ENCODE measurements around the gene CYP2C8.
"Not testable (repeated sequence)": the region's sequence is repeated elsewhere in the genome, so short reads cannot be mapped to it uniquely, and the experiment has no call there.

Gene CYP2C8

DNA sequence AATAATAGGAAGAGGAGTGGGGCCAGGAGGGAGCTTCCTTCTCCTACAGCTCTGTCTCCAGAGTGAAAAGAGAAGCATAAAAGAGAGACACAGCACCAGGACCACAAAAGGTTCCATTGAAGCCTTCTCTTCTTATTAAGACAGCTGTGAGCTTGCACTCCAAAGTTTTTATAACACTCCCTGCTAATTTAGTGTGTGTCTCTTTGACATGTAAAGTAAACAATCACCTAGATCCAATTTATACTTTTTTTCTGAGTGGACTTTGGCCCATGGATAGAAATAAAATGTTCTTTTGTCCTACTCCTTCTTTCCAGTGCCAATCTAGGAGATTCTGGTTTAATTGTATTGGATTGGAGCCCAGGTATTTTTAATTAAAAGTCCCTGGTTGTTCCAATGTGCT lies at the start of gene CYP2C8:
TSS of gene CYP2C8 (minus strand) at position 212 of the 400 bp plus-strand sequence. CDS start at position 117, 95 bp downstream.
- no peak for DNase-seq (ENCODE audit: low read depth)

DNA sequence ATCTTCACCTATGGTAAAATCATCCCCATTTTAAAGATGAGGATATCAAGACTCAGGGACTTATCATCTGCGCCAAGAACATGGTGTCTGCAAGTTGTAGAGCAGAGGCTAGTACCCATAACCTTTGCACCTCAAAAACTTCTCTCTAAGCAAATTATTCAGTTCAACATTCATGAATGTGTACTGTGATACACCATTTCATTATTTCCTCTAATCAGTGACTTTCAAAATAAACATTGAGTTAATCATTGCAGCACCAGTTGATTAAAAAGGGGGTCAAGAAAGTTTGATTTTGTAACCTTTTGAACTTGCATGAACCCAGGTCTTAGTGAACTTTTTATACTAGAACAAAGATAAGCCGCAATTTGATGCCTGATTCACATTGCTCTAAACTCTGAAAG lies 47.6 kb upstream of the CYP2C8 start:
- no peak for DNase-seq (ENCODE audit: low read depth)

DNA sequence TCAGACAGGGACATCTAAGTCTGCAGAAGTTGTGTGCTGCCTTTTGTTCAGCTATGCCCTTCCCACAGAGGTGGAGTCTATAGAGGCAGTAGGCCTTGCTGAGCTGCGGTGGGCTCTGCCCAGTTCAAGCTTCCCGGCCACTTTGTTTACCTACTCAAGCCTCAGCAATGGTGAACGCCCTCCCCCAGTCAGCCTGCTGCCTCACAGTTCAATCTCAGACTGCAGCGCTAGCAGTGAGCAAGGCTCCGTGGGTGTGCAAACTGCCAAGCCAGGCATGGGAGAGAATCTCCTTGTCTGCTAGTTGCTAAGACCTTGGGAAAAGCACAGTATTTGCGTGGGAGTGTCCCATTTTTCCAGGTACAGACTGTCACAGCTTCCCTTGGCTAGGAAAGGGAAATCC lies 41.5 kb upstream of the CYP2C8 start:
- DNase-seq (ENCODE audit: low read depth) = not testable (repeated sequence)

DNA sequence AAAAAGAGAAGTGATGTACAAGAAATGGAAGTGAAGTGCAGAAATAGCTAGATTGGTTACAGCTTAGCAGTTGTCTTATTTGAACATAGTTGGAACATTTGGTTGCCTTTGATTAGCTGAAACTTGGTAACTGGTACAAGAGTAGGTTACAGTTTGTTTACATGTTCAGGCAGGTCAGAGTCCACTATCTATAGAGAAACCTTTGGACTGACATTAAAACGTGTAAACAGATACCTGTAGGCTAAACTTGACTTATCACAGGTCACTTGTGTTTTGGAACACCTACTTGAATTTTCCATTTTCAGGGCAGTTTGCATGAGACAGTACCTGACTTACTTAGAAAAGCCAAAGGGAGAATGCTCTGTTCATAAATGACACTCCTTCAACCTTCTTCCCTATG lies 28.5 kb upstream of the CYP2C8 start:
- no peak for DNase-seq (ENCODE audit: low read depth)

DNA sequence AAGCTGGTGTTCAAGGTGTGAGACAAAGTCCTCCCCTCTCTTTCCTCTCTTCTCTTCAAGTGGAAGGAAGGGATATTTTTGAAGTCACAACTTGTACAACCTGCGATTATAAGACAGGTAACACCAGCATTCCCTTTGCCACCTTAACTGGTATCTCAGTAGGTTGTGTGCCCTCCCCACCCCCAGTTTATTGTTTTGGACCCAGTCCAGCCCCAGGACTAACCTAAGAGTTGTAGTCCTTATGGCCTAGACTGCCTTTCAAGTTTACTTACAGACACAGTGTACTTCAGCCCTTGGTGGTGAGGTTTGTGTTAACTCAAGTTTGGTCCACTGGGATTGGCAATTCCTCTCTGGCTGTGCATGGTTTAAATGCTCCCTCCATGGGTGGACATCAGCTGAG lies 26.8 kb upstream of the CYP2C8 start:
- DNase-seq (ENCODE audit: low read depth) = no peak

DNA sequence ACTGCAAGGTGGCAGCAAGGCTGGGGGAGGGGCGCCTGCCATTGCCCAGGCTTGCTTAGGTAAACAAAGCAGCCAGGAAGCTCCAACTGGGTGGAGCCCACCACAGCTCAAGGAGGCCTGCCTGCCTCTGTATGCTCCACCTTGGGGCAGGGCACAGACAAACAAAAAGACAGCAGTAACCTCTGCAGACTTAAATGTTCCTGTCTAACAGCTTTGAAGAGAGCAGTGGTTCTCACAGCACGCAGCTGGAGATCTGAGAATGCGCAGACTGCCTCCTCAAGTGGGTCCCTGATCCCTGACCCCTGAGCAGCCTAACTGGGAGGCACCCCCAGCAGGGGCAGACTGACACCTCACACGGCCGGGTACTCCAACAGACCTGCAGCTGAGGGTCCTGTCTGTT lies 10.3 kb upstream of the CYP2C8 start:
- not testable (repeated sequence) for DNase-seq (ENCODE audit: low read depth)

DNA sequence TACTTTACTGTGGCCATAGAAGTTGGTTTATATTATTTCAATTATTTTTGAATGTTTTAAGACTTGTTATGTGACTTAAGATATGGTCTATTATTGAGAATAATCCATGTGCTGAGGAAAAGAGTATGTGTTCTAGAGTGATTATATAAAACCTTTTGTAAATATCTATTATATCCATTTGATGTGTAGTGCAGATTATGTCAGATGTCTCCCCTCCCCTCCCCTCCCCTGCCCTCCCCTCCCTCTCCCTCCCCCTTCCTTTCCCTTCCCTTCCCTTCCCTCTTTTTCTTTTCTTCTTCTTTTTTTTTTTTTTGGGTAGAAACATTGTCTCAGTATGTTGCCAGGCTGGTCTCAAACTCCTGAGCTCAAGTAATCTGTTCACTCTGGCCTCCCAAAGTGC lies 8.3 kb upstream of the CYP2C8 start:
- DNase-seq (ENCODE audit: low read depth) = no peak

DNA sequence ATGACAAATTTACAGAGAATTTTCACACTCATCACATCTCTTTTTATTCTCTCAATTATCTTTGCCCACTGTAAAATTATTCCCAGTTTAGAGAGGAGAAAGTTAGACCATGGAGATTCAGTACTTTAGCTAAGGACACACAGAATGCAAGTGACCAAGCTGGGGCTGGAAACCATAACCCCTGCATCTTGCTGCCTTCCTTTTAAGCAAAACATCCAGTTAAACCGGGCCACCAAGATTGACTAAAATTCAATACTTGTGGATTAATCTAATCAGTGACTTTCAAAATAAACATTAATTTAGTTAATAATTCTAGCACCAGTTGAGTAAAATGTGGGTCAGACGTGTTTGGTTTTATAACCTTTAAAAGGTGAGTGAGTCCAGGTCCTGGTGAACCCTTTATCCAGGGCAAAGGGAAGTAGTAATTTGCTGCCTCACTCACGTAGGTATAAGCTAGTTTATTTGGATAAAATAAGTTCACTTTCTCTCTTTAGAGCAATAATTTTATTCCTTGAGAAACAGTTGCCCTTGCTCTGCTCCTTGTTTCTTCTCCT lies 1.9 kb upstream of the CYP2C8 start:
- no peak for DNase-seq (ENCODE audit: low read depth)

DNA sequence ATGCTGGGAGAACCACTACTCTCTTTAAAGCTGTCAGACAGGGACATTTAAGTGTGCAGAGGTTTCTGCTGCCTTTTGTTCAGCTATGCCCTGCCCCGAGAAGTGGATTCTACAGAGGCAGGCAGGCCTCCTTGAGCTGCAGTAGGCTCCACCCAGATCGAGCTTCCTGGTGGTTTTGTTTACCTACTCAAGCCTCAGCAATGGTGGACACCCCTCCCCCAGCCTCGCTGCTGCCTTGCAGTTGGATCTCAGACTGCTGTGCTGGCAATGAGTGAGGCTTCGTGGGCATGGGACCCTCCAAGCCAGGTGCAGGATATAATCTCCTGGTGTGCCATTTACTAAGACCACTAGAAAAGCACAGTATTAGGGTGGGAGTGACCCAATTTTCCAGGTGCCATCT lies 5.2 kb downstream of the CYP2C8 start:
- not testable (repeated sequence) for DNase-seq (ENCODE audit: low read depth)

DNA sequence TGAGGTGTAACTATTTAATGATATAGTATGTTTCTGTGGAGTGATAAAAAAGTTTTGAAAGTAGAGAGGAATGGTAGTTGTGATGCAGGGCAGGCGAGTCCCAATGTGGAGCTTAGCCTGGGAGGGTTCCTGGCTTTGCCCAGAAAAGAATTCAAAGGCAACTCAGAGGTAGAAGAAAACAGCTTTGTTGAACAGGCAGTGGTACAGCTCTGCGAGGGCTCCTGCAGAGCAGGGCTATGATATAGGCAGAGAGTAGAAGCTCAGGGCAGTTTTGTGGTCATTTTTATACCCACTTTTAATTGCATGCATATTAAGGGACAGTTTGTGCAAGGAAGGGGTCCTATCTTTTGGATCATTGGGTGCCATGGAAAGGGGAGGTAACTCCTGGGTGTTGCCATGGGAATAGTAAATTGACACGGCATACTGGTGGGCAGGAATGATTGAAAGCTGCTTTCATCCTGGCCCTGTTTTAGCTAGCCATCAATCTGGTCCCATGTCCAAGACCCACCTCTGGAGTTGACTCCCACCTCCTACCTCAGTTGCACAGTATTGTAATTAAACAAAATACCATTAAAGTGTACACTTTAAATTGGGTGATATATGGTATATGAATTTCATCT lies 12.4 kb downstream of the CYP2C8 start:
- DNase-seq (ENCODE audit: low read depth) = no peak

DNA sequence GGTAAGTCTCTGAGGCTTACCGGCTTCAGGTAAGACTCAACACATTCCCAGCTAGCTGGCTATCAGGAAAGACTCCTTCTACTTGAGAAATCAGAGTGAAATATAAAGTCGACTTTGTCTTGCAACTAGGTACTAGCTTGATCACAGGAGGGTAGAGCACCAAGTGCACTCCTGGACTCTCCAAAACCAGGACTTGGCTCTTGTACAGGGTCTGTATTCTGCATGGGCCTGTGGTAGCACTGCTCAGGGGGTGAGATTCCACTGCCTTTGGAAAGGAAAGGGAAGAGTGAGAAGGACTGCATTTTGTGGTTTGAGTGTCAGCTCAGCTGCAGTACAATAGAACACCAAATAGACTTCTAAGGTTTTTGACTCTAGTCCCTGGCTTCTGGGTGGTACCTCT lies 19.4 kb downstream of the CYP2C8 start:
- DNase-seq (ENCODE audit: low read depth) = no peak

DNA sequence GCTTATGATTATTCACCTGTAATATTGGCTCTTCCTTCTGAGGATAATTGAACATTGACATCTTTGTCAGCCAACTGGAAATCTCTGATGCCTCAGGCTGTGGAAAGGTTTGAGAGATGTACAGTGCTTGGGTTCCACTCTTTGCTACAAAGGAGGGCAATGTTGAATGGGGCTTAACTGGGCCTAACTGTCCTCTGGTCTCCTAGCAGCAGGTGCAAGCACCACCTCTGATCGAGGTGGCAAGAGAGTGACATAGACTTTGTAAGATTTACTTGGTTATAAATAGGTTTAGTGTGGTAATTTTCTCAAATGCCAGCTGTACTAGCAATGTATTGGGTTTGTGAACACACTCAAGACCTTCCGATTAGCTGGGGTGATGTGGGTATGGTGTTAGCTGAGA lies 21.1 kb downstream of the CYP2C8 start:
- no peak for DNase-seq (ENCODE audit: low read depth)

DNA sequence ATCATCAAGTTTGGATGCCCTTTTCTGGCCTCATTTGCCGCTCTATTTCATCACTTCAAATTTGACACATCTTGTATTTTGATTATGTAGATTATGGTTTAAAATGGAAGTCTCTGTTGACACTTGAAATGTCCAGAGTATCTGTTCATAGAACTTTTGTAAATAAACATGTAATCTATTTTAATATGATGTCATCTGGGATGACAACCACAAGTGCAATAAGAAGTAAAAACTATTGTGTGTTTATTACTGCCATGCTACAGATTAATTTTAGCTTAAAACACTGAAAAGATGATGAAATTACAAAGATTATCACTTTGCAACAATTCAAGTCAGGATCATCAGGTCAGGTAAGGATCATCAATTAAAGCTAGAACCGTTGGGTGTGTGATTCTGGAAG lies 30.0 kb downstream of the CYP2C8 start:
- no peak for DNase-seq (ENCODE audit: low read depth)

DNA sequence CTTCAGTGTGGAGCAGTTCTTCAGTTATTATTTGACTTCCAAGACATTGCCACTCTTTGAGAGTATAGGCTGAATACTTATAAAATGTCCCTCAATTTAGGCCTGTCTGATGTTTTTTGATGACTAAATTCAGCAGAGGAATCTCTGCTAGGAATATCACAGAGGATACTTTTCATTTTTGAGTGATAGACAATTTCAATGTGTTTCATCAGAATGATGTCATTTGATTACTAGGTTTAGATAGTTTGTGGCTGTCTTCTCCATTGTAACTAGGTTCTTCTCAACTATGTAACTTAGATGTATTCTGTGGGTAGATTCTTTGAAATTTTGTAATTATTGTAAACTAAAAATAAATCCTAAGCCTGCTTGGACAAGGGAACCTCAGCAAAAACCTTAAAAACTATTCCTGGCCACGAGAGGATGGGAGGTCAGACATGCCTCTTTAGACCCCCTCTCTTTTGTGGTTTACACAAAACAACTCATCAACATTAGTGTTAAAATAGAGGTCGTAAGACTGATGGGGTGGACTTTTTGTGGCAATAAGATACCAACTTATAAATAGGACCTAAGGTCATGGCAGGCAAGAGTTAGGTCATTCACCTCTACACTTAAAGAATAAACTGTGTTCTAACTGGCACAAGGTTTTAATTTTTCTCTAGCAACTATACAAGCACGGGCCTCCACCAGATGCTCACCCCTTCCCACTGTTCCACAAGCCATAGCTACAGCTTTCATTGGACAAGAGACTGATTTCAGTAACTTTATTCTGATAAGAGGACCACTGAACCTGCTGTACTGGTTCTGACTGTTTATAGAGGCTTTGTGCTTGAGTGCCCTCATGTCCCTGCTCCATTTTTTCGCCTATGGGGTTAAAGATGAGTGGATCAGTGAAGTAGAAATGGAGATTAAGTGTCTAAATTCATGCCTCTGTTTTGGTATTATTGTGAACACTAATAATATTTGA lies 33.7 kb downstream of the CYP2C8 start:
- DNase-seq (ENCODE audit: low read depth) = no peak

DNA sequence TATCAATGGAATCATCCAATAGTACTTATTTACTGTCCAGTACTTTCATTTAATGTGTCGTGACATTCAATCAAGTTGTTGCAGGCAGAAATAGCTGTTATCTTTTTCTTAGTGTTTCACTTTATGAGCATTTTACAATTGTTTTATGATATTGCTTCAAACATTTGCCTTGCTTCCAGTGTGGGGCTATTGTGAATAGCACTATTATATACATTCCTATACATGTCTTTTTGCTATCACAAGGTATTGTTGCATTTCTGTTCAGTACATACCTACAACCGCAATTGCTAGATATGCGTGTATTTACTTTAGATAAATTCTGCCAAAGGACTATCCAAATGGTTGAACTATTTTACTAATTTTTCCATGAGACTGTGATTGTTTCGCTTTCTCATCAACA lies 34.9 kb downstream of the CYP2C8 start:
- DNase-seq (ENCODE audit: low read depth) = no peak

DNA sequence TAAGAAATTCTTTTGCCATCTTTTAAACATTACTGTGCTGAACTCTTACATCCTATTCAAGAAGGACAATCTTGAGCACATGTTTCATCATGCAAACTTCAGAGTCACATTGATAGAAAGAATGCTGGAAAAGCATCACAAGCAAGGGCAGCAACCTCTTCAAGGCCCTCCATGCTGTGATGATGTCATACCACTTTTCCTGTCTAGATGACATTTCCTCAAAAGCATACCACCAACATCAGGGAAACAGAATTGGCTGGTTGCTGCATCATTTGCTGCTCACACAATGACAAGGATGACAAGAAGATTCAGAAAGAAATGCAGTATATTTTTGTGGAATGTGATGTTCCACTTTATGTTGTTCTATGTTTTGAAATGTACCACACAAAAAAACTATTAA lies 37.6 kb downstream of the CYP2C8 start:
- no peak for DNase-seq (ENCODE audit: low read depth)

DNA sequence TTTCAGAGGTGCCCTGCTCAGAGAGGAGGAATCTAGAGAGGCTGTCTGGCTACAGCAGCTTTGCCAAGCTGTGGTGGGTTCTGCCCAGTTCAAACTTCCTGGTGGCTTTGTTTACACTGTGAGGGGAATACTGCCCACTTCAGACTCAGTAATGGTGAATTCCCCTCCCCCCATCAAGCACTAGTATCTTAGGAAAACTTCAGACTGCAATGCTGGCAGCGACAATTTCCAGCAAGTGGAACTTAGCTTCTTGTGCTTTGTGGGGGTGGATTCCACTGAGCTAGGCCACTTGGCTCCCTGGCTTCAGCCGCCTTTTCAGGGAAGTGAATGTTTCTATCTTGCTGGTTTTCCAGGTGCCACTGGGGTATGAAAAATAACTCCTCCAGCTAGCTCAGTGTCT lies 42.8 kb downstream of the CYP2C8 start:
- no peak for DNase-seq (ENCODE audit: low read depth)

DNA sequence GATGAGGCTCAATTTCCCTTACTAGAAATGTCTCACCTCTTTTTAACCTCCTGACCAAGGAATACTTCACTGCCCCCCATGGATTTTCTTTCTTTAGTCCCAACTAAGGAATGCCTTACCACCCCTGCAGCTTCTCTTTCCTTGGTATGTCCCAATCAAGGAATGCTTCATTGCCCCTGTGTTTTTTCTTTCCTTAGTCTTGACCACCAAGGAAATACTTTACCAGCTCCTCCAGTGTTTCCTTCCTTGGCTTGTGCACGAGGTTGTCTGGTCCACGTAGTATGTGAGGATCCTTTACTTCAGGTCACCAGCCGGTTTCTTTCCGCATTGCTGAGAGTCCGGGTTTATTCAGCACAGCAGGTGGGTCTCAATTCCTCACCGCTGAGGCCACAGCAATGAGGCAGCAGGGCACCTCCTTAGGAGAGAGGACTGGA lies 71.5 kb downstream of the CYP2C8 start:
- no peak for DNase-seq (ENCODE audit: low read depth)

DNA sequence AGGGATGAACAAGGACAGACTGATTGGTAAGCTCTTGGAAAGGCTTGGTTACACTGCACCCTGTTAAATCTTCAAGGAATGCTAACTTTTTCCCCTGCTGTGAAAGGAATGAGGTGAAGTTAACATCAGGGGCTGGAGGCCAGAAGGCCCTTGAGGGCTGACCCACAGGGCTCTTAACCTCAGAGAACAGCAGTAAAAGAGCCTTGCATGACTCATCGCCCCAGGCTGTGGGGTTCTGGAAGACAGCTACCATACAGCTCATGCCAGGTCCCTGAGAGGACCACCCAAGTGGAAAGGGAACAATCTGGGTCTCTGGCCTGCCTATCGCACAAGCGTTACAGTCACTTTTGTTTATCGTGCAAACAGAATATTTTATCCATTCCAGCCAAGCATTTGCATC lies 76.5 kb downstream of the CYP2C8 start:
- DNase-seq (ENCODE audit: low read depth) = no peak

DNA sequence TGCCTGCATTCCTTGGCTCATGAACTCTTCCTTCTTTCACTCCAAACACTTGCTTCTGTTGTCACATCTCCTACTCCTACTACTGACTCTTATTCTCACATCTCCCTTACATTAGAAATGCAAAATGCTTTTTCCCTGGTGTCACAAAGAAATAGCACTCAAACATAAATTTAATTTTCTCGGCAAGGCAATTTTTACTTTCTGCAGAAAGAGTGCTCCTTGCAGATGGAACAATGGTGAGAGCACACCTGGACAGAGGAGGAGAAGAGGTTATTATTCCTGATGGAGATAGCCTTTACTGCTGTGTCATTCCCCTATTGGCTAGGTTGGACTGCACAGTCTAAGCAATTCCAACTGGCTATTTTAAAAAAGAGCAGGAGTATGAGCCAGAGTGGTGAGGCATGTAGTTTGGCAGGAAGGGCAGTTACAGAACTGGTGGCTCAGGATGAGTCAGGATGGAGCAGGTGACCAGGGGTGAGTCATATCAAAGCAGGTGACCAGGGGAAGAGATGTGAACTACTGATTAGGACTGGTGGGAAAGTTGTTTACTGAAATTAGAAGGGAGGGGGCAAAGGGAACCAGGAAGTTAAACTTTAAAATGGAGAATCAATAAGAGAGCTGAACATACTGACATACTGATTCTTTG lies 77.9 kb downstream of the CYP2C8 start:
- no peak for DNase-seq (ENCODE audit: low read depth)

DNA sequence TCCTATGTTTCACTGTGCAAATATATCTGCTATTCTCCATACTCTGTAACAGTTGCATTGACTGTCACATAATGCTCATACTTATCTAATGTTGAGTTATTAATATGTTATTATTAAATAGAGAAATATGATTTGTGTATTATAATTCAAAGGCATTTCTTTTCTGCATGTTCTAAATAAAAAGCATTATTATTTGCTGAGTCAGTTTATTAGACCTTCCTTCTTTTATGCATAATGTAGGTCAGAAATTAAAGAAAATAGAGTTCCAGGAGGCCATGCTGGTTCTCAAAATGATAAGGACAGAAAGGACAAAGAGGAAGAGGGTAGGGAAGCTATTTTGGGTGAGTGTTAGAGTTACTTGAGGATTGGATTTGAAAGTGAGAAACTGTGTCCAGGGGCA lies 80.1 kb downstream of the CYP2C8 start:
- no peak for DNase-seq (ENCODE audit: low read depth)
